HepG2 (cell line): Measurements from ENCODE around the gene SGCD. TPM values are rescaled to one million over a fixed set of nuclear protein-coding genes. Genes with fewer than 3 reads are reported as not detected.
A peak's percentile ranks its signal among the peaks of the same experiment; 100 is the strongest.

ENCODE experiments used
- FOXM1 ChIP-seq: sonication (generic); formaldehyde crosslinking; IDR thresholded peaks from 2 replicates; pipeline ENCODE4 v1.5.0; 2020; ENCODE audit warnings: missing genetic modification reagents
- GATAD2A ChIP-seq: IDR thresholded peaks from 2 replicates; pipeline ENCODE4 v1.6.1; 2016
- HNRNPH1 ChIP-seq: fragments of 200-400 bp; formaldehyde crosslinking; optimal IDR thresholded peaks from 2 replicates; pipeline ENCODE3; 2017; ENCODE audit warnings: mild to moderate bottlenecking, low read depth, low read length
- KLF12 ChIP-seq: sonication (generic); formaldehyde crosslinking; IDR thresholded peaks from 2 replicates; pipeline ENCODE4 v1.4.0; 2020; ENCODE audit warnings: missing genetic modification reagents, borderline replicate concordance
- SAP130 ChIP-seq: IDR thresholded peaks from 2 replicates; pipeline ENCODE4 v1.6.1; 2016; ENCODE audit warnings: low read depth
- SOX6 ChIP-seq, 2 experiments: fragments of 450-650 bp in 1 of 2; sonication (generic) in 1 of 2; formaldehyde crosslinking in 1 of 2; IDR thresholded peaks; 2 replicates each; pipeline versions ENCODE4 v1.4.0 to v1.6.1; 2017 to 2020; ENCODE audit warnings: antibody characterized with exemption in 1 of 2, mild to moderate bottlenecking in 1 of 2, missing genetic modification reagents in 1 of 2
- SRSF9 ChIP-seq: fragments of 200-400 bp; formaldehyde crosslinking; IDR thresholded peaks from 2 replicates; pipeline ENCODE4 v1.6.1; 2018; ENCODE audit warnings: borderline replicate concordance, mild to moderate bottlenecking, low read depth, low read length; ENCODE audit not compliant: insufficient read depth, poor library complexity, severe bottlenecking
- TBX2 ChIP-seq: sonication (generic); formaldehyde crosslinking; IDR thresholded peaks from 2 replicates; pipeline ENCODE4 v1.5.0; 2020; ENCODE audit warnings: missing genetic modification reagents, mild to moderate bottlenecking, borderline replicate concordance
- THAP11 ChIP-seq: IDR thresholded peaks from 2 replicates; pipeline ENCODE4 v1.6.1; 2016; ENCODE audit warnings: missing biosample characterization, missing genetic modification reagents
- ZNF629 ChIP-seq: sonication (generic); formaldehyde crosslinking; conservative IDR thresholded peaks from 2 replicates; pipeline ENCODE4 v1.5.0; 2020; ENCODE audit warnings: missing genetic modification reagents
- ZNF773 ChIP-seq: sonication (generic); formaldehyde crosslinking; IDR thresholded peaks from 2 replicates; pipeline ENCODE4 v1.4.0; 2020; ENCODE audit warnings: missing genetic modification reagents, borderline replicate concordance
- polyA plus RNA-seq, 8 experiments: library from polyadenylated mRNA; depleted of rRNA in 3 of 8; stranded (reverse) in 7 of 8; unstranded in 1 of 8; fragments of >200 nt; fragmentation: Illumina TruSeq in 4 of 8; extraction: Trizol in 4 of 8; gene quantifications; 2 replicates each; pipeline versions ENCODE4 v1.2.1 to v1.2.3, GENCODE V29; 2011 to 2016; ENCODE audit warnings: low read depth in 4 of 8, missing spikeins in 1 of 8, mixed read lengths in 1 of 8; ENCODE audit not compliant: insufficient read depth in 1 of 8
- total RNA-seq, 5 experiments: library from RNA; depleted of rRNA; stranded (reverse); fragments of >200 nt; fragmentation: Illumina TruSeq; extraction: Trizol; gene quantifications; 2 replicates each; pipeline ENCODE4 v1.2.3, GENCODE V29; 2016; ENCODE audit warnings: low read depth in 1 of 5
- TF ChIP-seq, protein P1 (sequence below): sonication (generic); formaldehyde crosslinking; IDR thresholded peaks from 2 replicates; pipeline ENCODE4 v1.4.0; 2020; ENCODE audit warnings: missing genetic modification reagents, mild to moderate bottlenecking, borderline replicate concordance
- TF ChIP-seq, protein P2 (sequence below): IDR thresholded peaks from 2 replicates; pipeline ENCODE4 v1.4.0; 2020; ENCODE audit warnings: mild to moderate bottlenecking, missing genetic modification reagents
- TF ChIP-seq, protein P3 (sequence below): sonication (generic); formaldehyde crosslinking; conservative IDR thresholded peaks from 2 replicates; pipeline ENCODE4 v1.4.0; 2020; ENCODE audit warnings: mild to moderate bottlenecking, missing genetic modification reagents, moderate library complexity
- TF ChIP-seq, protein P4 (sequence below): sonication (generic); formaldehyde crosslinking; IDR thresholded peaks from 2 replicates; pipeline ENCODE4 v1.5.1; 2020; ENCODE audit warnings: mild to moderate bottlenecking, moderate library complexity, missing genetic modification reagents
- TF ChIP-seq, protein P5 (sequence below): sonication (generic); formaldehyde crosslinking; IDR thresholded peaks from 2 replicates; pipeline ENCODE4 v1.9.0; 2021; ENCODE audit warnings: missing genetic modification reagents, borderline replicate concordance

Gene SGCD
- total and polyA plus RNA-seq, 2 of the 13 experiments (the other 11 are each of a cell fraction or from before 2014, with no cell fraction given) = not detected

DNA sequence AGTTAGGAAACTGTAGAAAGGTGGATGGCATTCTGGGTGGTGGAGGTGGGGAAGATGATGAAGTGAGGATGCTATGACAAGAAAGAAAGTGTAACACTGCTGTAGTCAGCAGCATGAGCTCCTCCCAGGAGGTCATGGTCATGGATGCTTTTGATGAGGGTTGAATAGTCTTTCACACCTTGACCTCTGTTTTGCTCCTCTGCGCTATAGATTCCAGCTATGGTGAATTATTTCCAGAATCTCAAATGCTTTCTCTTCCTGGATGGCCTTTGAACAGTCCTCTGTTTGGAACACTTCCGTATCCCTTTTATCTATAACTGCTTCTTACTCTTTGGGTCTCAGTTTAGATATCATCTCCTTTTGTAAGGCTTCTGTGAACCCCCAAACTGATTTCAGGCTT is 357.3 kb downstream of the SGCD start (continued):
- TF ChIP-seq, protein P1, sequence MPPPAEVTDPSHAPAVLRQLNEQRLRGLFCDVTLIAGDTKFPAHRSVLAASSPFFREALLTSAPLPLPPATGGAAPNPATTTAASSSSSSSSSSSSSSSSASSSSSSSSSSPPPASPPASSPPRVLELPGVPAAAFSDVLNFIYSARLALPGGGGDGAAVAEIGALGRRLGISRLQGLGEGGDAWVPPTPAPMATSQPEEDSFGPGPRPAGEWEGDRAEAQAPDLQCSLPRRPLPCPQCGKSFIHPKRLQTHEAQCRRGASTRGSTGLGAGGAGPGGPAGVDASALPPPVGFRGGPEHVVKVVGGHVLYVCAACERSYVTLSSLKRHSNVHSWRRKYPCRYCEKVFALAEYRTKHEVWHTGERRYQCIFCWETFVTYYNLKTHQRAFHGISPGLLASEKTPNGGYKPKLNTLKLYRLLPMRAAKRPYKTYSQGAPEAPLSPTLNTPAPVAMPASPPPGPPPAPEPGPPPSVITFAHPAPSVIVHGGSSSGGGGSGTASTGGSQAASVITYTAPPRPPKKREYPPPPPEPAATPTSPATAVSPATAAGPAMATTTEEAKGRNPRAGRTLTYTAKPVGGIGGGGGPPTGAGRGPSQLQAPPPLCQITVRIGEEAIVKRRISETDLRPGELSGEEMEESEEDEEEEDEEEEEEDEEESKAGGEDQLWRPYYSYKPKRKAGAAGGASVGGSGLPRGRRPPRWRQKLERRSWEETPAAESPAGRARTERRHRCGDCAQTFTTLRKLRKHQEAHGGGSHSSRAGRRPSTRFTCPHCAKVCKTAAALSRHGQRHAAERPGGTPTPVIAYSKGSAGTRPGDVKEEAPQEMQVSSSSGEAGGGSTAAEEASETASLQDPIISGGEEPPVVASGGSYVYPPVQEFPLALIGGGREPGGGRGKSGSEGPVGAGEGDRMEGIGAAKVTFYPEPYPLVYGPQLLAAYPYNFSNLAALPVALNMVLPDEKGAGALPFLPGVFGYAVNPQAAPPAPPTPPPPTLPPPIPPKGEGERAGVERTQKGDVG (CRISPR knock-in tag) = no peak
- TF ChIP-seq, protein P2, sequence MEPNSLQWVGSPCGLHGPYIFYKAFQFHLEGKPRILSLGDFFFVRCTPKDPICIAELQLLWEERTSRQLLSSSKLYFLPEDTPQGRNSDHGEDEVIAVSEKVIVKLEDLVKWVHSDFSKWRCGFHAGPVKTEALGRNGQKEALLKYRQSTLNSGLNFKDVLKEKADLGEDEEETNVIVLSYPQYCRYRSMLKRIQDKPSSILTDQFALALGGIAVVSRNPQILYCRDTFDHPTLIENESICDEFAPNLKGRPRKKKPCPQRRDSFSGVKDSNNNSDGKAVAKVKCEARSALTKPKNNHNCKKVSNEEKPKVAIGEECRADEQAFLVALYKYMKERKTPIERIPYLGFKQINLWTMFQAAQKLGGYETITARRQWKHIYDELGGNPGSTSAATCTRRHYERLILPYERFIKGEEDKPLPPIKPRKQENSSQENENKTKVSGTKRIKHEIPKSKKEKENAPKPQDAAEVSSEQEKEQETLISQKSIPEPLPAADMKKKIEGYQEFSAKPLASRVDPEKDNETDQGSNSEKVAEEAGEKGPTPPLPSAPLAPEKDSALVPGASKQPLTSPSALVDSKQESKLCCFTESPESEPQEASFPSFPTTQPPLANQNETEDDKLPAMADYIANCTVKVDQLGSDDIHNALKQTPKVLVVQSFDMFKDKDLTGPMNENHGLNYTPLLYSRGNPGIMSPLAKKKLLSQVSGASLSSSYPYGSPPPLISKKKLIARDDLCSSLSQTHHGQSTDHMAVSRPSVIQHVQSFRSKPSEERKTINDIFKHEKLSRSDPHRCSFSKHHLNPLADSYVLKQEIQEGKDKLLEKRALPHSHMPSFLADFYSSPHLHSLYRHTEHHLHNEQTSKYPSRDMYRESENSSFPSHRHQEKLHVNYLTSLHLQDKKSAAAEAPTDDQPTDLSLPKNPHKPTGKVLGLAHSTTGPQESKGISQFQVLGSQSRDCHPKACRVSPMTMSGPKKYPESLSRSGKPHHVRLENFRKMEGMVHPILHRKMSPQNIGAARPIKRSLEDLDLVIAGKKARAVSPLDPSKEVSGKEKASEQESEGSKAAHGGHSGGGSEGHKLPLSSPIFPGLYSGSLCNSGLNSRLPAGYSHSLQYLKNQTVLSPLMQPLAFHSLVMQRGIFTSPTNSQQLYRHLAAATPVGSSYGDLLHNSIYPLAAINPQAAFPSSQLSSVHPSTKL (CRISPR knock-in tag) = peak; percentile 67
- TF ChIP-seq, protein P3, sequence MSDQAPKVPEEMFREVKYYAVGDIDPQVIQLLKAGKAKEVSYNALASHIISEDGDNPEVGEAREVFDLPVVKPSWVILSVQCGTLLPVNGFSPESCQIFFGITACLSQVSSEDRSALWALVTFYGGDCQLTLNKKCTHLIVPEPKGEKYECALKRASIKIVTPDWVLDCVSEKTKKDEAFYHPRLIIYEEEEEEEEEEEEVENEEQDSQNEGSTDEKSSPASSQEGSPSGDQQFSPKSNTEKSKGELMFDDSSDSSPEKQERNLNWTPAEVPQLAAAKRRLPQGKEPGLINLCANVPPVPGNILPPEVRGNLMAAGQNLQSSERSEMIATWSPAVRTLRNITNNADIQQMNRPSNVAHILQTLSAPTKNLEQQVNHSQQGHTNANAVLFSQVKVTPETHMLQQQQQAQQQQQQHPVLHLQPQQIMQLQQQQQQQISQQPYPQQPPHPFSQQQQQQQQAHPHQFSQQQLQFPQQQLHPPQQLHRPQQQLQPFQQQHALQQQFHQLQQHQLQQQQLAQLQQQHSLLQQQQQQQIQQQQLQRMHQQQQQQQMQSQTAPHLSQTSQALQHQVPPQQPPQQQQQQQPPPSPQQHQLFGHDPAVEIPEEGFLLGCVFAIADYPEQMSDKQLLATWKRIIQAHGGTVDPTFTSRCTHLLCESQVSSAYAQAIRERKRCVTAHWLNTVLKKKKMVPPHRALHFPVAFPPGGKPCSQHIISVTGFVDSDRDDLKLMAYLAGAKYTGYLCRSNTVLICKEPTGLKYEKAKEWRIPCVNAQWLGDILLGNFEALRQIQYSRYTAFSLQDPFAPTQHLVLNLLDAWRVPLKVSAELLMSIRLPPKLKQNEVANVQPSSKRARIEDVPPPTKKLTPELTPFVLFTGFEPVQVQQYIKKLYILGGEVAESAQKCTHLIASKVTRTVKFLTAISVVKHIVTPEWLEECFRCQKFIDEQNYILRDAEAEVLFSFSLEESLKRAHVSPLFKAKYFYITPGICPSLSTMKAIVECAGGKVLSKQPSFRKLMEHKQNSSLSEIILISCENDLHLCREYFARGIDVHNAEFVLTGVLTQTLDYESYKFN = 0 out of 2 replicates have a peak, but pooled peaks have one; percentile 55
- TF ChIP-seq FOXM1 = no peak
- no peak for TF ChIP-seq SAP130 (CRISPR knock-in tag)
- no peak for TF ChIP-seq HNRNPH1
- no peak for TF ChIP-seq GATAD2A
- no peak for TF ChIP-seq THAP11
- TF ChIP-seq, protein P4, sequence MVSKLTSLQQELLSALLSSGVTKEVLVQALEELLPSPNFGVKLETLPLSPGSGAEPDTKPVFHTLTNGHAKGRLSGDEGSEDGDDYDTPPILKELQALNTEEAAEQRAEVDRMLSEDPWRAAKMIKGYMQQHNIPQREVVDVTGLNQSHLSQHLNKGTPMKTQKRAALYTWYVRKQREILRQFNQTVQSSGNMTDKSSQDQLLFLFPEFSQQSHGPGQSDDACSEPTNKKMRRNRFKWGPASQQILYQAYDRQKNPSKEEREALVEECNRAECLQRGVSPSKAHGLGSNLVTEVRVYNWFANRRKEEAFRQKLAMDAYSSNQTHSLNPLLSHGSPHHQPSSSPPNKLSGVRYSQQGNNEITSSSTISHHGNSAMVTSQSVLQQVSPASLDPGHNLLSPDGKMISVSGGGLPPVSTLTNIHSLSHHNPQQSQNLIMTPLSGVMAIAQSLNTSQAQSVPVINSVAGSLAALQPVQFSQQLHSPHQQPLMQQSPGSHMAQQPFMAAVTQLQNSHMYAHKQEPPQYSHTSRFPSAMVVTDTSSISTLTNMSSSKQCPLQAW (CRISPR knock-in tag) = no peak
- TF ChIP-seq ZNF629 (CRISPR knock-in tag) = no peak
- TF ChIP-seq TBX2 = no peak
- no peak for TF ChIP-seq ZNF773 (CRISPR knock-in tag)
- TF ChIP-seq, protein P5, sequence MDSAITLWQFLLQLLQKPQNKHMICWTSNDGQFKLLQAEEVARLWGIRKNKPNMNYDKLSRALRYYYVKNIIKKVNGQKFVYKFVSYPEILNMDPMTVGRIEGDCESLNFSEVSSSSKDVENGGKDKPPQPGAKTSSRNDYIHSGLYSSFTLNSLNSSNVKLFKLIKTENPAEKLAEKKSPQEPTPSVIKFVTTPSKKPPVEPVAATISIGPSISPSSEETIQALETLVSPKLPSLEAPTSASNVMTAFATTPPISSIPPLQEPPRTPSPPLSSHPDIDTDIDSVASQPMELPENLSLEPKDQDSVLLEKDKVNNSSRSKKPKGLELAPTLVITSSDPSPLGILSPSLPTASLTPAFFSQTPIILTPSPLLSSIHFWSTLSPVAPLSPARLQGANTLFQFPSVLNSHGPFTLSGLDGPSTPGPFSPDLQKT (CRISPR knock-in tag) = no peak
- TF ChIP-seq SRSF9 = no peak
- no peak for TF ChIP-seq SOX6 (IDR thresholded peaks at IDR 0.05)
- TF ChIP-seq SOX6 (CRISPR knock-in tag; IDR thresholded peaks at IDR 0.05) = 0 out of 2 replicates have a peak, but pooled peaks have one; percentile 11
- no peak for TF ChIP-seq KLF12
